VCaP (cell line): ENCODE results near the gene RPL12.

Source experiments
- H3K27ac ChIP-seq: fragments of 450-650 bp; 2 replicates; pipeline ENCODE4 v1.5.1; 2017
- TF ChIP-seq, protein P1 (sequence below): fragments of 450-650 bp; conservative IDR thresholded peaks from 2 replicates; pipeline ENCODE4 v1.5.1; 2017; ENCODE audit warnings: mild to moderate bottlenecking, moderate library complexity

Gene RPL12

DNA sequence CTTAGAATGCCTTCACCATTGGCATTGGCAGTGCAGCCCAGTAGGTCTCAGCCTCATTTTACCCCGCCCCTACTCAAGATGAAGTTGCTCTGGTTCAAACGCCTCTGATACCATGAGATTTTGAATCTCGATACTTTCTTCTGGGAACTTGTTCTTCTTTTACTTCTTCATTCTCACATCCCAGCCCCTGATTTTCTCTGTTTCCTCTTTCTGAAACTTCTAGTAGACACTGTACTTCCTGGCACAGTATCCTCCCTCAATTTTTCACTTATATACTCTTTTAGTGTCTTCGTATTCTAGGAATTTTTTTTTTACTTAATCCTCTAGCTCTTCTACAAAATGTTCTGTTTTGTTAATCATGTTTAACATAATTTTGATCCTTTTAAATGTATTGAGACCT is 40.1 kb downstream of the RPL12 start:
- TF ChIP-seq, protein P1, sequence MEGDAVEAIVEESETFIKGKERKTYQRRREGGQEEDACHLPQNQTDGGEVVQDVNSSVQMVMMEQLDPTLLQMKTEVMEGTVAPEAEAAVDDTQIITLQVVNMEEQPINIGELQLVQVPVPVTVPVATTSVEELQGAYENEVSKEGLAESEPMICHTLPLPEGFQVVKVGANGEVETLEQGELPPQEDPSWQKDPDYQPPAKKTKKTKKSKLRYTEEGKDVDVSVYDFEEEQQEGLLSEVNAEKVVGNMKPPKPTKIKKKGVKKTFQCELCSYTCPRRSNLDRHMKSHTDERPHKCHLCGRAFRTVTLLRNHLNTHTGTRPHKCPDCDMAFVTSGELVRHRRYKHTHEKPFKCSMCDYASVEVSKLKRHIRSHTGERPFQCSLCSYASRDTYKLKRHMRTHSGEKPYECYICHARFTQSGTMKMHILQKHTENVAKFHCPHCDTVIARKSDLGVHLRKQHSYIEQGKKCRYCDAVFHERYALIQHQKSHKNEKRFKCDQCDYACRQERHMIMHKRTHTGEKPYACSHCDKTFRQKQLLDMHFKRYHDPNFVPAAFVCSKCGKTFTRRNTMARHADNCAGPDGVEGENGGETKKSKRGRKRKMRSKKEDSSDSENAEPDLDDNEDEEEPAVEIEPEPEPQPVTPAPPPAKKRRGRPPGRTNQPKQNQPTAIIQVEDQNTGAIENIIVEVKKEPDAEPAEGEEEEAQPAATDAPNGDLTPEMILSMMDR, result no peak

DNA sequence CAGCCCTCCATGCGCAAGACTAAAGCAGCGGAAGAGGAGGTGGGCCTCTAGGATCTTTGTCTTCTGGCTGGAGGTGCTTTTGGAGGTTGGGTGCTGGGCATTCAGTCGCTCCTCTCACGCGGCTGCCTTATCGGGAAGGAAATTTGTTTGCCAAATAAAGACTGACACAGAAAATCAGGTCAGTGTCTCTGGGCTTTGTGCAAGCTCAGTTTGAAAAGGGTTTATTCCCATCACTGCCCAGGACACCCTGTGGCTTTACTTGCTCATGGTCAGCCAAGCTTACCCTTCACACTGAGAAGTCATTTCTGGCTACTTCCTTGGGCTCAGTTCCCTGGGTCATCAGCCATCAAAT is 43.7 kb downstream of the RPL12 start:
- H3K27ac ChIP-seq, result peak overlapping the region; percentile 98
- TF ChIP-seq, protein P1, result no peak

More for the DNA sequence above, 40.1 kb downstream of the RPL12 start:
- H3K27ac ChIP-seq, result no peak overlapping the region

DNA sequence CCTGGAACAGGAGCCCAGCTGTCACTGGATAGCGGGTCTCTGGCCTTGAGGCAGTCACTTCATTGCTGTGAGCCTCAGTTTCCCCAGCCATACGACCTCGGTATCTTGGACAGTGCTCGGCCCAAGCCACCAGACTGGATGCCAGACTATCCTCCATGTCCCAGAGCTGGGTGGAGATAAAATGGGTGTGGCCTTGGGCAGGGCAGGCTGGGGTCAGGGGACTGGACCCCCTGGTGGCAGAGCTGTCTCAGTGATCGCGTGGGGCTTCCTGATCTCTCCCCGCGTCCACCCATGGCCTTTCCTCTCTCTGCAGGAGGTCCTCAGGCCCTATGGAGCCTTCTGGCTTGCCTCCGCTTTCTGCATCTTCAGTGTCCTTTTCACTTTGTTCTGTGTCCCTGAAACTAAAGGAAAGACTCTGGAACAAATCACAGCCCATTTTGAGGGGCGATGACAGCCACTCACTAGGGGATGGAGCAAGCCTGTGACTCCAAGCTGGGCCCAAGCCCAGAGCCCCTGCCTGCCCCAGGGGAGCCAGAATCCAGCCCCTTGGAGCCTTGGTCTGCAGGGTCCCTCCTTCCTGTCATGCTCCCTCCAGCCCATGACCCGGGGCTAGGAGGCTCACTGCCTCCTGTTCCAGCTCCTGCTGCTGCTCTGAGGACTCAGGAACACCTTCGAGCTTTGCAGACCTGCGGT is 44.3 kb downstream of the RPL12 start:
- TF ChIP-seq, protein P1, result no peak
- peak overlapping the region; percentile 98 for H3K27ac ChIP-seq

- TF ChIP-seq, protein P1, result no peak
- H3K27ac ChIP-seq, result peak overlapping the region; percentile 98
These were observed 45.7 kb downstream of the RPL12 start for GRCh38 chr9:127405344-127406125.

DNA sequence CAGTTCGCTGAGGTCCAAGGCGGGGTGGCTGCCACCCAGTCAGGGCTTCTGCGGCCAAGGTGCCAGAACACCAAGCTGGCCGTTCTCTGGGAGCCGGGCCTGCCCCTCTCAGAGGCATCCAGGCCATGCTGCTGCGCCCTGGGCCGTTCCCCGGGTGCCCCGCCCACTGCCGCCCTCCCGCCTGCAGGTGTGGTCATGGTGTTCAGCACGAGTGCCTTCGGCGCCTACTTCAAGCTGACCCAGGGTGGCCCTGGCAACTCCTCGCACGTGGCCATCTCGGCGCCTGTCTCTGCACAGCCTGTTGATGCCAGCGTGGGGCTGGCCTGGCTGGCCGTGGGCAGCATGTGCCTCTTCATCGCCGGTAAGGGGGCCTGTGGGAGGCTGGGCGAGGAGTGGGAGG is 46.6 kb downstream of the RPL12 start:
- no peak overlapping the region for H3K27ac ChIP-seq
- TF ChIP-seq, protein P1, result no peak

DNA sequence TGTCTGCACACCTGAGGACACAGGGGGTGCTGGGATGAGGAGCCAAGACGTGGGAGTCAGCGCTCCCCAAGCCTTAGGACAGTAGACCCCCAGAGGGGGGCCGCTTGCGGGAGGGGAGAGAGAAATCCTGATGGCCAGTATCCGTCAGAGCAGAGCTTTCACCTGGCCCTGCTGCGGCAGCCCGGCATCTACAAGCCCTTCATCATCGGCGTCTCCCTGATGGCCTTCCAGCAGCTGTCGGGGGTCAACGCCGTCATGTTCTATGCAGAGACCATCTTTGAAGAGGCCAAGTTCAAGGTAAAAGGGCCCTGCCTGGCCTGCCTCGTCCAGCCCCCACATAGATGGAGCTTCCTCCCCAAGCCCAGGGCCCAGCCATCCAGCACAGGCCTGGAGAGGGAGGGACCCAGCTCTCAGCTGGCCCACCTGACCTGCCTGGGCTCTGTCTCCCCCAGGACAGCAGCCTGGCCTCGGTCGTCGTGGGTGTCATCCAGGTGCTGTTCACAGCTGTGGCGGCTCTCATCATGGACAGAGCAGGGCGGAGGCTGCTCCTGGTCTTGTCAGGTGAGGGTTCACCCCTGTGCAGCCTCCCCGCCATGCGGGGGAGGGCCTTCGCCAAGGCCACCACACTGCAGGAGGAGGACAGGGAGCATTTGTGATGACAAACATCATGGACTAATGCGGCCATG is 47.6 kb downstream of the RPL12 start:
- TF ChIP-seq, protein P1, result no peak
- H3K27ac ChIP-seq, result no peak overlapping the region

DNA sequence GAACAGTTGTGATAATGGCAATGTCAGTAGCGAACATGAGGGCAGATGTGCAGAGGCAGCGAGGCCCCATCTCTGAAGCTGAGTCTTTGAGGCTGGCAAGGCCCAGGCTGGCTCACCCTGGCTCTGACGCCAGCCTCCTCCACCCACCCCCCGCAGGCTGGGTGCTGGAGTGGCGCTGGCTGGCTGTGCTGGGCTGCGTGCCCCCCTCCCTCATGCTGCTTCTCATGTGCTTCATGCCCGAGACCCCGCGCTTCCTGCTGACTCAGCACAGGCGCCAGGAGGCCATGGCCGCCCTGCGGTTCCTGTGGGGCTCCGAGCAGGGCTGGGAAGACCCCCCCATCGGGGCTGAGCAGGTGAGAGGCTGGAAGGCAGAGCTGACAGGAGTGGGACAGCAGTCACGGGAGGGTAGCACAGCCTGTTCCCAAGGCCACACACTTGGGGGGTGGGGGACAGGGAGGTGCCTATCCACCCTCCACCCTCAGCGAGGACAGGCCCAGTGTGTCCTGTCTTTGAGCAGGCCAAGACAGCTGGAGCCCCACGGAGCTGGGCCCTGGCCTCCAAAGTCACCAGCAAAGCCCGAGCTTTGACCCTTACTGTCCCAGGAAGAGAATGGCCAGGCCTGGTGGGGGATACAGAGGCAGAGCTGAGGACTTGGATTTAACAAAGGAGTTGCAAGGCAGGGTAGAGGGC is 48.7 kb downstream of the RPL12 start:
- no peak overlapping the region for H3K27ac ChIP-seq
- TF ChIP-seq, protein P1, result no peak
